HG02798 (cell line): ENCODE results near the gene RBM20.
A peak's percentile ranks its signal among the peaks of the same experiment; 100 is the strongest.

Experiments used
- ATAC-seq: cut with Tn5 transposase; IDR thresholded peaks from one replicate; pipeline ENCODE4 v1.9.1; 2021; ENCODE audit warnings: mild to moderate bottlenecking; ENCODE audit not compliant: unreplicated experiment, poor library complexity

Gene RBM20

DNA sequence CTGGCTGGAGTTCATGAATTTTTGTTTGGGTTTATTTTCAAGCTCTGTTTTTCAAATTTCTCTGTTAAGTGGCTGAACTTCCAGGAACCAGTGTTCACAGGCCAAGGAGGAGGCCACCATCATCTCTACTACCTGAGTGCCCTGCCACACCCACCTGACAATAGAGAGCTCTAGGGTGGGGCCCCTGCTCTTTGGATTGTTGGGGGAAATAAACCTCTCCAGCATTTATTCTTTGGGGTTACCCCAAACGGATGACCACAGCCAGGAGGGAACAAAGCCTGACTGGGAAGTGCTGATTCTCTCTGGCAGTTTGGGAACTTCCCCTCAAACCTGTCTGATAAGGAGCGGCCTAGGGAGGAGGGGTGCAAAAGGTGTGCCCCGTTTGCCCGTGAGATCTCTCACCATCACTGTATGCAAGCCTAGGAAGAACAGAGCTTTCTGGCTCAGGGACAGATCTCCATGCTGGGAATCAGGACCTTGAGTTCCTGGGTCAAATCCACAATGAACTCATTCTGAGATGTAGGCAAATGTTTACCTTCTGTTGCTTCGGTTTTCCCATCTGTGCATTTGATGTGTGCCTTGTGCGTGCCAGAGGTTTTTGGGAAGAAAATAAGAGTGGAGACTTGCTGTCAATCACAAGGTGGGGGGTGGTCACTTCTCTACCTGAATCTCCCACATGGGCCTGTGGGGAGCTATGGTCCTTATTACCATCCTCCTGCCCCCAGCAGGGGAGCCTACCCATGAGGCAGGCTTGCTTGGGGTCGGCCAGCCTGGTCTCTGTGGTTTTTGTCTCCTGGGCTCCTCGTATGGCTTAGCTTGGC is 199.9 kb downstream of the RBM20 start:
- ATAC-seq, result no peak

- ATAC-seq, result no peak
Observed at GRCh38 chr10:110844617-110844881, 200.4 kb downstream of the RBM20 start.

DNA sequence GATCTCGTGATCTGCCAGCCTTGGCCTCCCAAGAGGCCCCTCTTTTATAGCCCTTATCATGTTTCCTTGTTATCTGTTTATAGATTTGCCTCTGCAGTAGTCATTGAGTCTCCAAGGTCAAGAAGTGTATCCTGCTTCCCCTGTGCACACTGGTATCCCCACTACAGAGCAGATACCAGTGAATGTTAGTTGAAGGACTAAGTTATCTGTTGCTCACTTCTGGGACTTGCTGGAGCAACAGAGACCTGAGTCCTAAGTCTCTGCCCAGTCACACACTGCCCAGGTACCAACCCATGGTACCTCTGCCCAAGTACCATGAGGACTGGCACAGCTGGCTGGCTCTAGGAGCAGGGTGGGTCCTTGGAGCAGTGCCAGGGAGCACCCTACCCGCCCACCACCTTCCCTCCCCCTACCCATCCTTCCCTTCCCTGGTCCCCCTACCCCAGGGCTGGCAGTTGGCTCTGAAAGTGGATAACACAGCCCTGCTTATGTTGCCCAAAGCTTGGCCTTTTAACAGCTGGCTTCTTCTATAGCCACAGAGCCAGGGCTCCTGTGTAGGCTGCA is 201.1 kb downstream of the RBM20 start:
- ATAC-seq, result no peak

- ATAC-seq, result no peak
Observed at GRCh38 chr10:110845756-110846620, 201.9 kb downstream of the RBM20 start.

GRCh38 chr10:110847374-110847773 is 203.2 kb downstream of the RBM20 start:
- ATAC-seq, result no peak

- no peak for ATAC-seq
Observed at GRCh38 chr10:110848106-110848505, 204.0 kb downstream of the RBM20 start.

DNA sequence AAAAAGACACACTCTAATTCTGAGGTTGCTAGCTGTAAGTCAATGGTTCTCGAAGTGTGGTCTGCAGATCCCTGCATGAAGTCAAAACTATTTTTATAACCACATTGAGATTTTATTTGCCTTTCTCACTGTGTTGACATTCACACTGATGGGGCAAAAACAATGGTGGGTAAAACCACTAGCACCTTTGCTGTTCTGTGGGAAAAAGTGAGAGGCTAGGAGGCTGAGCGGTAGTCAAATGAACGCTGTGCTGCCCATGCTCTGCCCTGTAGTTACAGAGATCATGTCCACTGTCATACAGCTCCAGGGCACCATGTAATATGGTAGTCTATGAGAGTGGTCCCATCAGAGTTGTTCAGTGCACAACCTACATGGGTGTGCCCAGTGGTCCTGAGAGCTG is 206.0 kb downstream of the RBM20 start:
- peak; percentile 29 for ATAC-seq

GRCh38 chr10:110851020-110851612 is 207.0 kb downstream of the RBM20 start:
- ATAC-seq, result no peak

GRCh38 chr10:110852255-110852896 is 208.2 kb downstream of the RBM20 start:
- ATAC-seq, result no peak

DNA sequence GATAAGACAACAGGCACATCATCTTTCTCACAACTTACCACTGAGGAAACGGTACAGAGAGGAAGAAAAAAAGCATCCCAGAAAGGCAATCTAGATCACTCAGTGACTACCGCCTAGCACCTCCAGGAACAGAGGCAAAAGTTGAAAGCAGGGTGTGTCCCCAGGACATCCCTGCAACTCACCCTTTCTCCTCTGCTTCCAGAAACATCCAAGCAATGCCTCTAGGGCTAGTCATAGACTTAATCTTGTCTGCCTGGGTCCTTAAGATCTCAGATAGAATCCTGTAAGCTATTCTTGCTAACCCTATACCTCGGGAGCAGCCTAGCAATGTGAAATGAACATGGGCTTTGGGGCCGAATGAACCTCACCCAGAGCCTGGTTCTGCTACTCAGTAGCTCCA is 208.8 kb downstream of the RBM20 start:
- ATAC-seq, result no peak

DNA sequence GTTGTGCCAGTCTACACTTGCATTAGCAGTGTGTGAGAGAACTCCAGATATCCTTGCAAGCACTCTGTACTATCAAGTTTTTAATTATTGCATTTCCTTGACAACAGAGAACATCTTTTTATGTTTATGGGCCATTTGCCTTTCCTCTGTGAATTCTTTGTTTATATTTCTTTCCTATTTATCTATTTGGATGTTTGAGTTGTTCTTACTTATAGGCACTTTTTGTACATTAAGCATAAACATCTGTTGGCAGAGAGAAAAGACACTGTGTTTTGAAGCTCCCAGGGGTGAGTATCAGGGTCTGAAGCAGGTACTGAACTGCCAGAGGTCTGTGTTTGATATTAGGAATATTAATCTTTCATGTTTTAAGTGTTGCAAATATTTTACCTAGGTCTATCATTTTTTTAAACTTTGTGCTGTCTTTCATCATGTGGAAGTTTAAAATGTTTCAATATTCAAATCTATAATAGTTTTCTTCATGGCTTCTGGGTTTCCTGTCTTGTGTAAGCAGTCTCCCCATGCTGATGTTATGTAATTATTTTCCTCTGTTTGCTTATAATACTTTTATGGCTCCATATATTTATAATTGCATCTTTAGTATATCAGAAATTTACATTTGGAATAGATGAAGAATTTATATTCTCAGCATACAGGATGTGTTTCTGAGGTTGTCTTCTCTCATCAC is 209.9 kb downstream of the RBM20 start:
- no peak for ATAC-seq

DNA sequence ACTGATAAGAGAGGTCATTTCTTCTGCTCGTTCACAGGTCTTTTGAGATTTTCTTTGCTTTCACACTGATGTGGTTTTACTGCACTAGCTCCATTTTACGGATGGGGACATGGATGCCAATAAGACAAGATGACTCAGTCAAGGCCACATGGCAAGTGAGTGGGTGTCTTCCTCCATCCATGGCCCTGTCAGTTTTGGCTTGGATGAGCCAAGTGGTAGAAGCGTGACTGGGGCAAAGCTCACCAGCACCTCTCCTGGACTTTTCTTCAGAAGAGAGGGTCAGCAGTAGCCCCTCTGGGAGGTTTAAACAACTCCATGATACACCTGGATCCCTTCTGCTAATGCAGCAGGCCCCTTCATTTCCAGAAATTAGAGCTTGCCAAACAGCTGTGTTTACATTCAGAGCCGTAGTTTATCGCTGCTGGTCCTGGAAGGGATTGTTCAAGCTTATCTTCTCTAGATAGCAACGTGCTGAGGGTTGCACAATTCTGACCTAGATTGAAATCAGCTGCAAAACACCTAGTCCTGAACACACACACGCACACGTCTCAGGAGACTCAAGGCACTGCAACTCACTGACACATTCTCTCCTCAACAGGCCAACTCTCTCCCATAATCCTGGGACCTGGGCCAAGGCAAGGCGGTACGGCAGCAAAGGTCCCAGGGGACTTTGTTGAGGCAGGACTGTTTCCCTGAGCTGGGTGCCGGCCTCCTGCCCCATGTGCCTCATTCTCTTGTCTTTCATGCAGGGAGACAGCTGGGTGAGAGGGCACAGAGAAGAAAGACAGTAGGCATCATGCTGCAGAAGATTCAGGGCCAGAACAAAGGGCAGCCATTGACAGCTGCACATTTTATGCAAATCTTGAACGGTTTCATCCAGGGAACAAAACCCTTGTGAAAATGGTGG is 213.4 kb downstream of the RBM20 start:
- ATAC-seq, result peak; percentile 25

- no peak for ATAC-seq
Observed at GRCh38 chr10:110858297-110858934, 214.3 kb downstream of the RBM20 start.

DNA sequence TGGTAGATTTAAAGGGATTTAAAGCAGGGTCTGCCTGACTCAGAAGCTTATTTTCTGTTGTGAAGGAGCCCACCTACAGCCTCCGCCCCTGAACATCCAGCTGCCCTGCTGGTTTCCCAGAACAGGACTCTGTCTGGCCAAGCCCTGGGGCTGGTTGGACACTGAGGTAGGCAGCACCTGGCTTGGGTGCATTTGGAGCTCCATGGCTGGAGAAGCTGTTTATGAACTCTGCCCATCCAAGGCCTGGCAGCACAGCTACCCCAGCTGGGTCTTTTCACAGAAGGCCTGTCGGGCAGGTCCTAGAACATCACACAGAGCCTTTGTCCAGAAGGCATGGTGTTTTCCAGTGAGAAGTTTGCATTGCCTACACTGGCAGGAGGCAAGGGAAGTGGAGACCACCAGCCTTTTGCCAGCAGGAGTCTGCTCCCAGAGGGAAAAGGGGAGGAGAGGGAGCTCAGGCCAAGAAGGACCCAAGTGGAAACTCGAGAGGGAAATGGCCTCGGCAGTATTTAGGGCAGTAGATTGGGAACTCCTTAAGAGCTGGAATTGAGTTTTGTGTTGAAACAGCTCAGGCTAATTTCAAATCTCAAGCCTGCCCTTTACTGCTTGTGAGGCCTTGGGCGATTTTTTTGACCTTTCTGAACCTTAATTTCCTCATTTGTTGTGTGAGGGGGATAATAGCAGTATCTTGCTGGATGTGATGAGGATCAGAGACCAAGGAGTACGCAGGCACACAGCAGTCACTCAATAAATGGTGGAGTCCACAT is 215.3 kb downstream of the RBM20 start:
- no peak for ATAC-seq

- no peak for ATAC-seq
Observed at GRCh38 chr10:110859973-110860376, 215.8 kb downstream of the RBM20 start.

DNA sequence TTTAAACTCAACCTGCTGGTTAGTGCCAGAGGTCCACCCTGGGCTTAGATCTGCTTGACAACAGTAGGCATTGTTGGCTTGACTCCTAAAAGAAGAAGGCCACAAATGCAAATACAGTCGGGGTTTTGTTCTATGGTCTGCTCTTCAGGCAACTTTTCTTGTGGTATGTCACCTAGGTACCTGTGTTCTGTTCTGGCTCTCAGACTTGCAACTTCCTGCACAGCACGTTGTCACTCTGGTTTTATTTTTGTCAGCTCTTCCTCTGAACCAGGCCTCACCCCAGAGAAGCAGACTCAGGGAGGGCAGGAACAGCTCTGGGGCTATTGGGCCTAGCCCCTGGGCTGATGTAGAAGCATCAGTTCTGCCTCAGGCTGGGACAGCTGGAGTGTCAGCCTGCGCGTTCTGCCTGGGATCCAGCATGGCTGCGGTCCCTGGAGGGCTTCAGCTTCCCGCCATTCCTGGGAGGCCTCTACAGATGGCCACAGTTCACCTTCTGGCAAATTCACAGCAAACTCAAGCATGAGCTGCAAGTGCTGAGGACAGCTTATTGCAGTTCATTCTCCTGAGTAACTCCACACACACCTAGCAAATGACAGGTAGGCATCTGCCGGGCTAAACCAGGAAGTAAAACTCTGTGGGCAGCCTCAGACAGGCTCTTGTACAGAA is 216.6 kb downstream of the RBM20 start:
- peak; percentile 61 for ATAC-seq

- ATAC-seq, result no peak
Observed at GRCh38 chr10:110861476-110861875, 217.3 kb downstream of the RBM20 start.
